Activated CD4-positive, CD25-positive, alpha-beta regulatory T cell treated with anti-CD3 and anti-CD28 coated beads, Interleukin-2, amount 50 U/mL, for 24 hours (primary cell): Measurements from ENCODE around the gene EFCAB11.

Source experiments
- ATAC-seq, 2 donors: fragments of 150-1000 bp; cut with Tn5 transposase; one replicate each; pipeline ENCODE4 v1.10.0; 2021; ENCODE audit warnings: mild to moderate bottlenecking in 1 of 2, moderate library complexity in 1 of 2

EFCAB11 gene

DNA sequence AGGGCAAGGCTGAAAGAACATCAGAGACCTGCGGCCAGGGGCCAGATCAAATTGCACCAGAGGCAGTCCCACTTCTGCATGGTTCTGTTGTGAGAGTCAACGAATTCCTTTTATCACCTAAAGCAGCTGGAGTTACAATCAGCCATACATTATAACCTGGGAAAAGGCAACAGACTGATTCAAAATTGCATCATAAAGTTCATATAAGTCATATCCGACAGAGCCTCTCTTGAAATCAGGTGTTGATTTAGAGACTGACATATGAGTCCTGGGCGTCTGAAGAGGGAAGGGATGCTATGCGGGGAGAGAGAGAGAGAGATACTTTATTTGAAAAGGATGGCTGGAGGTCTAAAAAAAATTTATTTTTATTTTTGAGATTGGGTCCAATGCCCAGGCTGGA is 89.4 kb downstream of the EFCAB11 start:
- ATAC-seq = no peak

DNA sequence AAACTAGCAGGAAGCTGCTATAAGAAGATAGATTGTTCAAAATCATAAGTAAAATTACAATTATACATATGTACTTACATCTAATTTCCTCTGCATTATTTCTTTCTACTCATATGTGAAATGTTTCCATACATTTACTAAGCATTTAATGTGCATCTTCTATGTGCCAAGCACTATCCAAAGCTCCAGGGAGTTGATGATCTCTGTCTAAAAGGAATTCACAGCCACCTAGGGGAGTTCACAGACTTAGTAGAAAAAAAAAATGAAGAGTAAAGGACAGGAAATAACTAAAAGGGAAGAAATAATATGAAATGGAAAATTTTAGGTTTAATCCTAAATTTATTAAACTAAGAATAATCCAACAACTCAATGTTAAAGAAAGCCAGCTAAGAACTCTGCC is 91.7 kb downstream of the EFCAB11 start:
- ATAC-seq = no peak

DNA sequence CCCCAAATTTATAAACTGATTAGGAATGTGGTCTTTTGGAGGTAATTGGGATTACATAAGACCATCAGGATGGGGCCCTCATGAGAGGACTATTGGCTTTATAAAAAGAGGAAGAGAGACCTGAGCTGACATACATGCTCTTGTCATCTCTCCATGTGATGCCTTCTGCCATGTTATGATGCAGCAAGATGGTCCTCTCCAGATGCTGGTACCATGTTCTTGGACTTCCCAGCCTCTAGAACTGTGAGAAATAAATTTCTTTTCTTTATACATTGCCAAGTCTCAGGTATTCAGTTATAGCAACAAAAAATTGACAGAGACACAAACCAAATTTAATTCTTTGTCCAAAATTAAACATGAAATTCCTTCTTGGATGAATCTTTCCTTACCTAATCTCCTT is 92.9 kb downstream of the EFCAB11 start:
- no peak for ATAC-seq

GRCh38 chr14:89858089-89858488 is 96.4 kb downstream of the EFCAB11 start:
- ATAC-seq = no peak

DNA sequence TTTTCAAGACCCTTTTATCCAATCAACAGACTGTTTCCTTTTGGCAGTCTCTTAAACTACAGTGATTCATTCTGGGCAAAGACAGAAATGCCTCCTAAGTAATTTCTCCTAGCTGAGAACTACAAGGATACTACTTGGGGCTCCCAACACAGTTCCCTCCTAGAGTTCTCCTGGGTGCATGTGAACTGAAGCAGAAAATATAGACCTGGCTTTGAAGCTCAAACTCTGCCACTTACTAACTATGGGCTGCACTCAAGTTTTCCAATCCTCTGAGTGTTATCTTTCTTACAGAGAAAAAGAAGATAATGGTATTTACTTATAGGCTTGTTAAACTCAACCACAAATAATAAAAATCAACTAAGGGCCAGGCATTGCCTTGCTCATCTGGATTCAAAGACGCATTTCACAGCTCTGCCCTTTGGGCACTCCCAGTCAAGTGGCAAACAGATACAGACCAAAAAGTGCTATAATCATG is 97.6 kb downstream of the EFCAB11 start:
- no peak for ATAC-seq

GRCh38 chr14:89855961-89856656 is 98.4 kb downstream of the EFCAB11 start:
- ATAC-seq = no peak

DNA sequence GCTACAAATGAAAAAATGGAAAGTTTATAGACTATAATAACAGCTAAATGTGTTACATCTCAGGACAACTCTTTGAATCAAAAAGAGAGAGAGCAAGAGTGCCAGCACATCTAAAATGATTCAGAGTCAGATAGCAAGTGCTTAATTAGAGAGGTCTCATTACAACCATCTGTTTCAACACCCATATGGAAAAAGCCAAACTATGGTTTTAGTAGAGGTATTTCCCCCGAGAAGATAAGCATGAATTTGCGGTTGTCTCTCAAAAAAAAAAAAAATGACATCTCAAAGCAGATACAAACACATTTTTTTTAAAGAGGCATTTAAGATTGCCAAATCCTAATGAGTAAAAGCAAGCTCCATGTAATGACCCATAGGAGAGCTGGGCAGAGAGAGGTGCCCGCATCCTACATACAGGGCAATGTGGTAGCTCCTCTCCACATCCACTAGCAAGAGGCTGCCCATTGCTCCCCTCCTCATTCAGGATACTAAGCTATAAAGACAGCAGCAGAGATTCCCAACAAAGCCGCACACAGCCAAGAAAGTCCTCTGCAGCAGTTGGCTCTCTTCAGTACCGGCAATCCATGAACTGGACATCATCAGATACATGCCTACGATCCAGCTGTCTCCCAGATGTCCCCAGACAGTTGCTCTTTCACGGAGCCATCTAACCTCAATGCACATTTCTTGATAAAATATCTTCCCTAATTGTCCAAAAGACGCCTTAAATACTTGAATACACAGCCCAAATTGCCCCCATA is 100.4 kb downstream of the EFCAB11 start:
- peak in 1 of 2 donors; percentile 43 for ATAC-seq

- no peak for ATAC-seq
Measured at GRCh38 chr14:89851106-89851505, 103.4 kb downstream of the EFCAB11 start.

DNA sequence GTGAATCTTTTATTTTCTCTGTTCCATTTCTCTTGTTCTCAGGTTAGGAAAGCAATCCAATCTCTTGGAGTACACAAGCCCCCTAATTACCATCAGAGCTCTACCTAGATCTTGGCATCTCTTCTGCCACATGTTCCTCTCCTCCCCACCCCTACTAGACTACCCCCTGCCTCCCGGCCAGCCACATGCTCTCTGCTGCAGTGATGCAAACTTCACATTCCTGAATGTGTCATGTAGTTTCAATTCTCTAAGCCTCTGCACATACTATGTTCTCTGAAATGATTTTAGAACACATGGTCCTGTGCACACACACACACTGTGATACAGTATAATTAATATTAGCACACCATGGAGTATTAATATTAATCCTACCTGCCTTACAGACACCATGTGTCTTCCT is 104.6 kb downstream of the EFCAB11 start:
- ATAC-seq = no peak

DNA sequence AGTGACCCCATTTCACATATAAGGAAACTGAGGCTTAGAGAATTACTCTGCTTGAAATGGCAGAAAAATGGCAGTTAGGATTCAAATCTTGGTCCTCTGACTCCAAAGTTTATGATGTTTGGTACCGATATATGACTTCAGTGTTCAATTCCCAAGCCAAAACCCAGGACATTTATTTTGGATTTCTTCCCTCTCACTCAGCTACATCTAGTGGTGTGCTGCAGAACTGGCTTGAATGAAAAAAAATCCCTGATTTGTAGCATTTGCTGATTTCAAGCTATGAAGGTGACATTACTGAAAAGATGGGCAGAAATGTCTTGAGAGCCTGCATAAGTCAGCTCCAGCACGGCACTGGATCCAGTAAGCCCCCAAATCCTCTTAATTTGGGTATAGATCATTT is 106.4 kb downstream of the EFCAB11 start:
- ATAC-seq = no peak

DNA sequence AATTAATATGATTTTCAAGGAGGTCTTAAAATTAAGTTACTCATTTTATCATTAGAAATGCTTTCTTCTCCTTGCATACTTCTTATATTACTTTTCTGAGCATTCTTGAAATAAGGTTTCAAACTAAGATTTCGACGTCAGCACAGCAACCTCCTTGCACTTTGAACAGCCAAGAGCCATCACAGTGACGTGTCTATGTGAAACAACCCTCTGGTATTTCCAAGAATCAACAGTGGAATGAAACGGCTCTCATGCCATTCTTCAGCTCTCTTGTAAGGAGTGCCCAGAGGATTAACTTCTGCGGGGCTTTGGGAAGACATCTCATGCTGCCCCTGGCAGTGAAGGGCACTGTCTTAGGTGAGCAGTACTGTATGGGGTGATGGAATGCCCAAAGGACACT is 109.2 kb downstream of the EFCAB11 start:
- ATAC-seq = no peak

GRCh38 chr14:89844508-89844907 is 110.0 kb downstream of the EFCAB11 start:
- ATAC-seq = no peak

DNA sequence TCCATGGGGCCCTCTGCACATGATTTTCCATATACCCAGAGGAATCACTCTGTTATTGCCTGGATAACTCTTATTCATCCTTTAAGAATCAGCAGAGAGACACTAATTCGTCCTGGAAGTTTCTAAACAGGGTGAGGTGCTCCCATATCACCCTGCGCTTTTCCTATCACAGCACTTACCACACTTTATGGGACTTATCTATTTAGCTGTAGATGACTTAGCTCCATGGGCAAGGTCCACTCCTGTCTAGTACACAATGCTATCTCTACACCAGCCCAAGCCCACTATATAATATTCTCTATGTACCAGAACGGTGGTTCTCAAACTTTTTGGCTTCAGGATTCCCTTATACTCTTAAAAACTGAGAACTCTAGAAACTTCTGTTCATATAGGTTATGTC is 111.7 kb downstream of the EFCAB11 start:
- ATAC-seq = no peak

DNA sequence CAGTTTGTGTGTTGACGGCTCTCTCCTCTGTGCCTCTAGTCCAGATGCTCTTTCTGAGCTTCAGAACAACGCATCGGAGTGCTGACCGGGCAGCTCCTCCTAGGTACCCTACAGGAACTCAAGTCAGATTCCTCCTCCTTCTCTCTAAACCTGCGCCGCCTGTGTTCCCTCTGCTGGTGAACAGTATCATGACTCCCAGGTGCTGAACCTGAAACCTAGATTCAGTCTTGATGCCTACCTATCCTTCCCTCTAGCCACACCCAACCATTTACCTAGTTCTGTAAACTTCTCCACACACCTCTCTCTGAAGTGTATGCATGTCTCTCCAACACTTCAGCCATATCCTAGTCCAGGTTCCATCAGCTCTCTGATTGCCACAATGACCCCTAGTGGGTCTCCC is 112.7 kb downstream of the EFCAB11 start:
- no peak for ATAC-seq

GRCh38 chr14:89836830-89837469 is 117.6 kb downstream of the EFCAB11 start:
- no peak for ATAC-seq

DNA sequence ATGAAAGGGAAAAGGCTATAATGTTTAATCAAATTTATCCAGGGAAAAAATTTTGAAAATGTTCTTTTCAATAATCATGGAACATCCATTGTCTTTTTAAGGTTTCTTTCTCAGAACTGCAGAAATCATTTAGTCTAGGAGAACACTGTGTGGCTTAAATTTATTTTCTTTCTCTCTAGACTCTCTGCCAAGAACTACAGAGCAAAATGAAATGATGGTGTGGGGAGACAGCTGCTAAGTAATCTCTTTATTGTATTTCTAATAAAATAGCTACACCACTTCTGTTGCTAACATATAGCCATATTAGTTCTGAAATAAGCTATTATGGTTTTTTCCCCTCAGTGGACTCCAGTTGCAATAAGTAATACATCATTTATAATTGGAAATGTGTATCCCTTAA is 120.9 kb downstream of the EFCAB11 start:
- no peak for ATAC-seq

DNA sequence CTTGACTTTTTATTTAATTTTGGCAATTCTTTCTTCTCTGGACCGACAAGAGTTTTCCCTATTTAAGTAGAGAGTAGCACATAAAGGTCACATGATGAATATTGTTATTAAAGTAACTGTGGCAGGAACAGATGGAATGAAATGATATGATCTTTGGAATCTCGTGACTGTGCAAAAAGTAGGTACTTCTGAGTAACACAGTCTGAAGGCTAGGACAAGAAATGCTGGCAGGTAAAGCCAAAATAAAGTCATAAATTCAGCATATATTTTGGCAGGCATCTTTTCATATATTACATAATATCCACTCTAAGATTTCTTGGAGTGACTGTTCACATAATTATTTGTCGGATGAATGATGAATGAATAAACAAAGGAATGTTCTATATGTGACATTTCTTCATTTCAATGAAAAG is 121.4 kb downstream of the EFCAB11 start:
- no peak for ATAC-seq

DNA sequence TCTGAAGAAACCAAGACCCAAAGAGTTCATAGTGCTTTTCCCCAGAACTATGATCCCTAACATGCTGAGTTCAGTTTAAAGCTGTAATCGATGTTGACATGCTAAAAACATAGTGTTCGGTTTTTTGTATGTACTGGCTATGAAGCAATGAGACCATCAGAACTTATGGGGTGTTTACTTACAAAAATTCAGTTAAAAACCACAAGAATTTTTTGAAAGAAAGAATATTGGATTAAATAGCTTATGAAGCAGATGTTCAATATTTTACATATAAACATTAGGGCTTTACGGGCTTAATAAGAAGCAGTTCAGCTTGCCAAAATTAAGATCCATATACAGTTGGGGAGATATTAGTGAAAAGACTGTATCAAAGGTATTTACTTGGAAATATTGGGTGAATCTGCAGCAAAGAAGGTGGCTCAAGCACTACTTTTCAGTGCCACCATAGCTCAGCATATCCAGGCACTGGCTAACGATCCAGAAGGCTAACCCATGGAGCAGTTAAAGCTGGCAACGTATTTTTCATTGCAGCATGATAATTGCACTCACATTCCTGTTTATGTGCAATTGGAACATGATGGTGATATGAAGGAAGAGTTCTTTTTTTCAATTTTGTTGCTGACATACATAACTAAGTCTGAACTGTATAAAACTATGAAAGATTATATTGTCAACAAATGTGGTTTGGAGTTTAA is 125.9 kb downstream of the EFCAB11 start:
- no peak for ATAC-seq

DNA sequence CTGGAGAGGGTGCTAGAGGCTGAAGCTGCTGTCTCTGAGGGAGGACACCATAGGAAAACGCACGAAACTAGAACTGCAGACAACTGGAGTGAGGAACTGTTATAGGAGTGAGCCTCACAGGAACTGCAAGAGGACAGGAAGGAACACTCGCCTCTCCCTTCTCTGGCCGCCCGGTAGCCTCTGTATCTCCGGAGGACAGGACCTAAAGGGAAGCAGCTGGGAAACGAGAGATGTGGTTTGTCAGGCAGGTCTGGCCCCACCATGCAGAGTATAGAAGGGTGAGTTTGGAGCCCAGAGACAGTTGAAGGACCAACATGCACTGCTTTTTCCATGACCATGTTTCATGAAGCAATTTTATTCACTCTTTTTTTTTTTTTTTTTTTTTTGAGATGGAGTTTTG is 127.3 kb downstream of the EFCAB11 start:
- no peak for ATAC-seq

DNA sequence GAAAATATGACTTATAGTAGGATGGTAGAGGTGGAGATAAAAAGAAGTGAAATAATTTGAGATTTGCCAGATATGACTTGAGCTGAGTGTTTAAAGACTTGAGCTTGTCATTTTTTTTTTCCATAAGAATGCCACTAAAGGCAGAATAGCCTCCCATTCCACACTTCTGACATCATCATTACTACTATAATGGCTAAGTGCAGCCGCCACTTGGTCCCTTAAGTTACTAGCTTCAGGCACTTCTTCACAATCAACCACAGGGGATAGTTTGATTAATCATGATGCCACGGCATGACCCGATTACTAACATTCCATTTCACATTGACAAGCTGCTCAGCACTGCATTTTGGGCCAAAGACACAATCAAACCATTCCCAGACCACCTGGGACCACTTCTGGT is 127.9 kb downstream of the EFCAB11 start:
- ATAC-seq = no peak

- no peak for ATAC-seq
Measured at GRCh38 chr14:89823743-89824142, 130.8 kb downstream of the EFCAB11 start.

- ATAC-seq = no peak
Measured at GRCh38 chr14:89814126-89814525, 140.4 kb downstream of the EFCAB11 start.

- ATAC-seq = no peak
Measured at GRCh38 chr14:89813617-89814031, 140.9 kb downstream of the EFCAB11 start.
